GM12872 (cell line): ENCODE measurements around the gene IYD.

Experiments
- TF ChIP-seq, protein P1 (sequence below): IDR thresholded peaks from 3 replicates; pipeline ENCODE4 v1.5.1; 2011; ENCODE audit warnings: low read depth, mild to moderate bottlenecking, low read length, moderate library complexity; ENCODE audit not compliant: insufficient read depth

The IYD gene

DNA sequence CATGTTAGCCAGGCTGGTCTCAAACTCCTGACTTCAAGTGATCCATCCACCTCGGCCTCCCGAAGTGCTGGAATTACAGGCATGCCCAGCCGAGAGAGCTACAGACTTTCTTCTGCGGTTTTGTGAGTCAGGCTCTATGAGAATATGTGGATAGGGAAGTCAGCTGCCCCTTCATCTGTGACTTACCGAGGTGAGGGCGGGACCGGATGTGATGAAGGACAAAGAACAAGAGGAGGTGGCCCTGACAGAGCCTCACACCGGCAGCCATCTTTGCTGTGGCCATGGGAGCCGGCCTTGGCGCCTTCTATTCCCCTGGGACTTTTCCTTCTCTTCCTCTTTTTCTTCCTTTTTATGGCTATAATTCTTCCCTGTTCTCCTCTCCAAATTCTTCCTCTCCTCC, 67.0 kb downstream of the IYD start:
- TF ChIP-seq, protein P1, sequence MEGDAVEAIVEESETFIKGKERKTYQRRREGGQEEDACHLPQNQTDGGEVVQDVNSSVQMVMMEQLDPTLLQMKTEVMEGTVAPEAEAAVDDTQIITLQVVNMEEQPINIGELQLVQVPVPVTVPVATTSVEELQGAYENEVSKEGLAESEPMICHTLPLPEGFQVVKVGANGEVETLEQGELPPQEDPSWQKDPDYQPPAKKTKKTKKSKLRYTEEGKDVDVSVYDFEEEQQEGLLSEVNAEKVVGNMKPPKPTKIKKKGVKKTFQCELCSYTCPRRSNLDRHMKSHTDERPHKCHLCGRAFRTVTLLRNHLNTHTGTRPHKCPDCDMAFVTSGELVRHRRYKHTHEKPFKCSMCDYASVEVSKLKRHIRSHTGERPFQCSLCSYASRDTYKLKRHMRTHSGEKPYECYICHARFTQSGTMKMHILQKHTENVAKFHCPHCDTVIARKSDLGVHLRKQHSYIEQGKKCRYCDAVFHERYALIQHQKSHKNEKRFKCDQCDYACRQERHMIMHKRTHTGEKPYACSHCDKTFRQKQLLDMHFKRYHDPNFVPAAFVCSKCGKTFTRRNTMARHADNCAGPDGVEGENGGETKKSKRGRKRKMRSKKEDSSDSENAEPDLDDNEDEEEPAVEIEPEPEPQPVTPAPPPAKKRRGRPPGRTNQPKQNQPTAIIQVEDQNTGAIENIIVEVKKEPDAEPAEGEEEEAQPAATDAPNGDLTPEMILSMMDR, result no peak

DNA sequence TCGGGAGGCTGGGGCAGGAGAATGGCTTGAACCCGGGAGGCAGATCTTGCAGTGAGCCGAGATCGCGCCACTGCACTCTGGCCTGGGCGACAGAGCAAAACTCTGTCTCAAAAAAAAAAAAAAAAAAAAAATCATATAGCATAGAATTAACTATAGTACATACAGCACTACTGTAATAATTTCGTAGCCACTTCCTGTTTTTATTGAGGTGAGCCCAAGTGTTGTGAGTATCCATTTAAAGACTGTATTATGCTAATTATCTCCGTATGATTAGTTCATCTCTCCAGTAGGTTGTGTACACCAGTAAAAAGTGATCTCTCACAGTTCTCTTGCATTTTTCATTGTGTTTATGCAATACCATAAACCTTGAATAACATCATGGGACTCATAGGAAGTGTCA, 70.6 kb downstream of the IYD start:
- TF ChIP-seq, protein P1, result no peak

DNA sequence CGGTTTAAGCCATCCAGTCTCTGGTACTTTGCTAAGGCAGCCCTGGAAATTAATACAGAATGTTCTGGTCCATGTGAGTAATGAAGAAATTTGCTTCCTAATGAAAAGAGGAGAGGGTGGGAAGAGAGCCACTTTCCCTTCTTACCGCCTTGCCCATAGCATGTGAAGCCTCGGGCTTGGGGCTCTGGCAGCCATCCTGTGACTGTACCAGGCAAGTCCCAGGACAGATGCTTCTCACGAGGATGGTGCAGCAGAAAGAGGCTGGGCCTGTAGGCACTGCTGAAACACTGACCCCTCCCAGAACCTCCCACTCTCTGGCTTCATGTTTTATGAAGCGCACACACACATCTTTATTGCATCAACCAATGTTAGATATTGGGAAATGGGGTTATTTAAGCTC, 74.8 kb downstream of the IYD start:
- TF ChIP-seq, protein P1, result no peak

DNA sequence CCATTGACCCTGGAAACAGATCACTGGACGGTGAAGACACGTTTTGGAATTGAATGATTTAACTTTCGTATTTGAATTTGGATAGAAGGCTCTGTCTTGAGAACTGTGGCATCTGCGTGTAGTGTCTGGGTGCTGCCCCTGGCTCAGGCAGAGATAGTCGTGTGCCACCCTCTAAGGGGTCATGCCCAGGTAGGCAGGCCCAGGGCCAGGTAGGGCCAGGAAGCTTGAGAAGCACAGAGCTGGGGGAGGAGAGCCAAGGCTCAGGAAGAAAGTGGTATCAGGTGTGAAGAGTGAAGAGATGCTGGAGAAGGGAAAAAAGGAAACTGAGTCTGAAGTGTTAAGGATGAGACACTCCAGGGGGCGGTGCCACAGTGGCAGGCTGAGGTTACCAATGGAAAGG, 75.5 kb downstream of the IYD start:
- TF ChIP-seq, protein P1, result no peak

DNA sequence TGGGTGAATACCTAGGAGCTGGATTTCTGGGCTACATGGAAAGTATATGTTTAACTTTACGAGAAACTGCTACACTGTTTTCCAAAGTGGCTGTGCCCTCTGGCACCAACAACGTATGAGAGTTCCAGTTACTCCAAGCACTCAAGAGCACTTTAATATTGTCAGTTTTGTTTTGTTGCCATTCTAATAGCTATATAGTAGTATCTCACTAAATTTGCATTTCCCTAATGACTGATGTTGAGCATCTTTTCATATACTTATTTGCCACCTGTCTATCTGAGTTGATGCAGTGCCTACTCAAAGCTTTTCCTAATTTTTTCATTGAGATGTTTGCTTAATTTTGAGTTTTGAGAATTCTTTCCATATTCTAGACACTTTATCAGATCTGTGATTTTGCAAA, 76.7 kb downstream of the IYD start:
- TF ChIP-seq, protein P1, result no peak

DNA sequence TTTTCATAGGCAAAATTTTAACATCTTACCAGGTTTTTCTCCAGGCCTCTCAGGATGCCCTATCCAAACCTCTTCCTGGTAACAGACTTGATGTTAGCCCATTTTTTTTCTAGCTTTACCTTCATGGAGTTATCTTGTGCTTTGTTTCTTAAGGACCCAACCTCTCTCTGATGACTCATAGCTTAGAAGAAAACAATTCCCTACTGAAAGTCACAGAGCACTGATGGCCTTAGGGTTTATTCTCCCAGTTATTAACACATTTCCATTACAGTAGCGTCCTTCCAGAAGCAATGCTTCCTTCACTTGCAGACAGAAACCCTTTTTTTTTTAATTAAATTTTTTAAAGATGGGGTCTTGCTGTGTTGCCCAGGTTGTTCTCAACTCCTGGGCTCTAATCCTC, 79.4 kb downstream of the IYD start:
- TF ChIP-seq, protein P1, result no peak

DNA sequence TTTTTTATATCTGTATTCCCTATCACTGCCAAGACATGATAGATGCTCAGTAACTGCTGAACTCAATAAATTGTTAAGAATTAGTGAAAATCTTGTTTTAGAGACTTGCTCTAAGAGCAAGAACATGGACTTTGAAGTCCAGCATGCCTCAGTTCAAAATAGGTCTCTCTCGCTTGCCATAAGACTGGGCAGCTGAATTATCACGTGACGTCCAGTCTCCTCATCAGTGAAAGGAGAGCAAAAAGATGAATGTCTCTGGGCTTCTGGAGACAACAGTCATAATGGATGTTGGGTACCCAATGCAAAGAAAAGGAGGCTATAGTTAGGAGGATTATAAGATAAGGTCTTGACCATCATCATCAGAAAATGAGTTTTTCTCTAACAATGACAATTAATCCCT, 82.1 kb downstream of the IYD start:
- TF ChIP-seq, protein P1, result no peak
